B cell (primary cell): ENCODE results near the gene S100A16. TPM values are rescaled to one million over a fixed set of nuclear protein-coding genes. Genes with fewer than 3 reads are reported as not detected.
A peak's percentile ranks its signal among the peaks of the same experiment; 100 is the strongest.

Experiments
- ATAC-seq: fragments of 200-7000 bp; cut with Tn5 transposase; one replicate; pipeline ENCODE4 v1.10.0; 2021; ENCODE audit warnings: low read depth, mild to moderate bottlenecking, moderate number of reproducible peaks, moderate library complexity
- CTCF ChIA-PET: fragments of 350-600 bp; sonication (Branson Sonifier 250); formaldehyde crosslinking; loops from one replicate; lab custom pipeline; 2021; ENCODE audit warnings: antibody characterized with exemption, inconsistent platforms; lab: Charles Lee
- POLR2A ChIA-PET: fragments of 350-600 bp; sonication (Branson Sonifier 250); formaldehyde crosslinking; loops from one replicate; lab custom pipeline; 2021; ENCODE audit warnings: antibody characterized with exemption; lab: Charles Lee
- DNase-seq: peaks from one replicate; pipeline ENCODE4 v3.0.0; 2013
- H2AFZ ChIP-seq: 2 replicates; pipeline ENCODE4 v1.6.1; 2012; ENCODE audit warnings: mild to moderate bottlenecking, low read depth, low read length; ENCODE audit not compliant: insufficient read depth, poor library complexity, severe bottlenecking
- H3K27ac ChIP-seq, 2 donors: 1 replicate in 1 of 2; 2 replicates in 1 of 2; pipeline ENCODE4 v1.5.1; 2012 to 2013; ENCODE audit warnings: low read length in 2 of 2, mild to moderate bottlenecking in 2 of 2, moderate library complexity in 1 of 2
- H3K27me3 ChIP-seq, 4 experiments: fragments of 200-600 bp in 1 of 4; sonication (generic) in 1 of 4; replicated peaks in 1 of 4; 1 replicate in 2 of 4; 2 replicates in 2 of 4; pipeline versions ENCODE4 v1.6.1 to v1.7.0; 2013 to 2016; ENCODE audit warnings: low read length in 3 of 4, mild to moderate bottlenecking in 2 of 4, mixed read lengths in 1 of 4, moderate library complexity in 1 of 4; ENCODE audit not compliant: insufficient read depth in 4 of 4, control insufficient read depth in 3 of 4; ENCODE audit errors: control extremely low read depth in 1 of 4
- H3K36me3 ChIP-seq, 2 experiments: replicated peaks in 1 of 2; 1 replicate in 1 of 2; 2 replicates in 1 of 2; pipeline versions ENCODE4 v1.6.1 to v1.7.1; 2013; ENCODE audit warnings: low read length in 1 of 2; ENCODE audit not compliant: insufficient read depth in 2 of 2, control insufficient read depth in 1 of 2; ENCODE audit errors: control extremely low read depth in 1 of 2, extremely low read depth in 1 of 2
- H3K4me1 ChIP-seq, 2 donors: fragments of 200-600 bp in 1 of 2; sonication (generic) in 1 of 2; 1 replicate in 1 of 2; 2 replicates in 1 of 2; pipeline versions ENCODE4 v1.5.1 to v1.6.1; 2013 to 2017; ENCODE audit warnings: low read length in 2 of 2; ENCODE audit not compliant: control insufficient read depth in 2 of 2, insufficient read depth in 2 of 2
- H3K4me2 ChIP-seq: replicated peaks from 2 replicates; pipeline ENCODE3; 2012; ENCODE audit warnings: mild to moderate bottlenecking, low read depth, low read length; ENCODE audit not compliant: poor library complexity, severe bottlenecking
- H3K4me3 ChIP-seq, 5 experiments: fragments of 200-600 bp in 1 of 5; sonication (generic) in 1 of 5; 1 replicate in 3 of 5; 2 replicates in 2 of 5; pipeline versions ENCODE4 v1.5.1 to v1.7.0; 2011 to 2016; ENCODE audit warnings: low read length in 4 of 5, mild to moderate bottlenecking in 4 of 5, low read depth in 2 of 5, control low read depth in 1 of 5, moderate library complexity in 1 of 5; ENCODE audit not compliant: insufficient read depth in 1 of 5; ENCODE audit errors: control extremely low read depth in 1 of 5, extremely low read depth in 1 of 5
- H3K79me2 ChIP-seq: fragments of 200-600 bp; sonication (generic); one replicate; pipeline ENCODE4 v1.6.0; 2016; ENCODE audit warnings: low read length; ENCODE audit not compliant: control insufficient read depth, insufficient read depth
- H3K9ac ChIP-seq: fragments of 200-600 bp; sonication (generic); 2 replicates; pipeline ENCODE4 v1.6.1; 2017; ENCODE audit warnings: mild to moderate bottlenecking, low read length, moderate library complexity
- H3K9me3 ChIP-seq, 3 donors: one replicate each; pipeline versions ENCODE4 v1.6.1 to v1.7.1; 2013; ENCODE audit warnings: low read length in 2 of 3; ENCODE audit not compliant: control insufficient read depth in 2 of 3, insufficient read depth in 1 of 3; ENCODE audit errors: control extremely low read depth in 1 of 3
- H4K20me1 ChIP-seq: 2 replicates; pipeline ENCODE4 v1.6.0; 2012; ENCODE audit warnings: mild to moderate bottlenecking, low read length; ENCODE audit not compliant: insufficient read depth, control insufficient read depth, poor library complexity, severe bottlenecking
- H3K27ac Mint-ChIP-seq: one replicate; pipeline ENCODE4 v1.8.0; 2021; ENCODE audit warnings: mixed read lengths
- H3K27me3 Mint-ChIP-seq: one replicate; pipeline ENCODE4 v1.8.0; 2021; ENCODE audit warnings: mixed read lengths
- H3K4me1 Mint-ChIP-seq: one replicate; pipeline ENCODE4 v1.8.0; 2021; ENCODE audit warnings: mixed read lengths
- H3K4me3 Mint-ChIP-seq: one replicate; pipeline ENCODE4 v1.8.0; 2021; ENCODE audit warnings: mixed read lengths
- H3K9me3 Mint-ChIP-seq: one replicate; pipeline ENCODE4 v1.8.0; 2022; ENCODE audit warnings: mixed read lengths; ENCODE audit not compliant: insufficient read depth
- CTCF ChIP-seq: fragments of 200-600 bp; IDR thresholded peaks from one replicate; pipeline ENCODE4 v1.8.0; 2022; ENCODE audit warnings: antibody characterized with exemption, mild to moderate bottlenecking
- EZH2 ChIP-seq: IDR thresholded peaks from 2 replicates; pipeline ENCODE4 v1.6.1; 2012; ENCODE audit warnings: borderline replicate concordance, low read depth, mild to moderate bottlenecking, moderate library complexity, low read length; ENCODE audit not compliant: insufficient read depth, poor library complexity, severe bottlenecking
- WGBS: methylation state at CpG from one replicate; pipeline ENCODE4 v1.1.5; 2013; ENCODE audit warnings: missing lambda C conversion rate; ENCODE audit not compliant: insufficient coverage; 5-methylcytosine and 5-hydroxymethylcytosine counted together
- intact Hi-C: fragments of 100-400 bp; cut with micrococcal nuclease; formaldehyde crosslinking; loops from one replicate; pipeline ENCODE4 v1.10.0; 2022
- polyA plus RNA-seq: library from polyadenylated mRNA; depleted of rRNA; stranded (reverse); fragments of >200 nt; gene quantifications from 2 replicates; pipeline ENCODE4 v1.2.3, GENCODE V29; 2012
- total RNA-seq, 2 donors: library from RNA; stranded (reverse); fragments of 120-200 nt in 1 of 2; gene quantifications; 1 replicate in 1 of 2; 2 replicates in 1 of 2; pipeline versions ENCODE4 v1.2.3 to v1.2.4, GENCODE V29; 2013 to 2022

The S100A16 gene
- total and polyA plus RNA-seq, 2 donors (not counting 1 experiment from before 2014, with no cell fraction given): not detected

DNA sequence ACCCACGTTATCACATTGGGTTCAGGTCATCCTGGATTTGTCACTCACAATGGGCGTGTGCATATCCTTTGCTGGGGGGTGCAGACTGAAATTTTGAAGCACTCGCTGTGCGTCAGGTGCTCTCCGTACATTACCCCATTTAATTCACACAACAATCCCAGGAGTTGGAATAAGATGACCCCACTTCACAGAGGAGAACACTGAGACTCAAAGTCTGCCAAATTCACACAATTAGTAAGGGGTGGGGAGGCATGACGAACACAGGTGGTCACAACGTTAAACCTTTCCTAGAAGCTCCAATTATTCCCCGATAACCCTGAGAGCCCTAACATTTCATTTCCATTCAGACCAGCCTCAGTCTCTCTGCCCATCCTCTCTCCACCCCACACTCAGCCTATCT is 43.5 kb downstream of the S100A16 start:
- H3K27ac ChIP-seq: no peak overlapping the region
- H3K9me3 ChIP-seq: no peaks in the 10 kb centered on the region
- POLR2A ChIA-PET: no interaction called here
- ATAC-seq (no peak), DNase-seq (no peak)
- Mint-ChIP-seq H3K4me3 (no peak overlapping the region), H3K27ac (no peak overlapping the region), H3K27me3 (peaks cover 7% of the 10 kb centered on the region), H3K4me1 (peaks cover 40% of the 10 kb centered on the region), H3K9me3 (no peaks in the 10 kb centered on the region)
- H2AFZ ChIP-seq: no peak overlapping the region
- intact Hi-C loops: no loop called here
- H3K9ac ChIP-seq: no peak overlapping the region
- peaks cover 16 to 37% of the 10 kb centered on the region in 2 donors for H3K4me1 ChIP-seq
- 91% methylated on average over 3 of the region's 8 CpGs for WGBS
- no peak overlapping the region for H3K4me2 ChIP-seq
- H3K27me3 ChIP-seq: peaks cover 0 to 2% (median 0%) of the 10 kb centered on the region in 4 experiments
- no peak for TF ChIP-seq EZH2
- no peak for TF ChIP-seq CTCF
- no peak overlapping the region for H3K4me3 ChIP-seq
- H3K79me2 ChIP-seq: no peaks in the 10 kb centered on the region
- H4K20me1 ChIP-seq: no peaks in the 10 kb centered on the region
- CTCF ChIA-PET: interaction anchor here (0.9 to 7.4 kb wide), 14 partner anchors 8 to 416 kb away, joined by 3 to 227 read pairs (median 8); partner anchors contain the start of genes CHTOP, S100A1, S100A13 and S100A4
- no peaks in the 10 kb centered on the region for H3K36me3 ChIP-seq

GRCh38 chr1:153568367-153569099 is 44.4 kb downstream of the S100A16 start:
- WGBS: 22% methylated on average over 25 of the region's 25 CpGs
- DNase-seq (peak; percentile 83), ATAC-seq (peak; percentile 39)
- no peaks in the 10 kb centered on the region for H3K9me3 ChIP-seq
- no peak overlapping the region for H3K9ac ChIP-seq
- intact Hi-C loops: loop anchor here (1.0 kb wide), 5 partner anchors 35 to 704 kb away; partner anchors contain the start of gene HAX1
- peak overlapping the region; percentile 42 for H3K27ac Mint-ChIP-seq
- H3K9me3 Mint-ChIP-seq: no peaks in the 10 kb centered on the region
- no peak overlapping the region for H3K27ac ChIP-seq
- no peak for TF ChIP-seq EZH2
- TF ChIP-seq CTCF: peak; percentile 98
- peaks cover 40% of the 10 kb centered on the region for H3K4me1 Mint-ChIP-seq
- H3K4me1 ChIP-seq: peaks cover 16 to 37% of the 10 kb centered on the region in 2 donors
- H4K20me1 ChIP-seq: no peaks in the 10 kb centered on the region
- H3K4me3 Mint-ChIP-seq: peak overlapping the region; percentile 65
- H3K27me3 Mint-ChIP-seq: peaks cover 7% of the 10 kb centered on the region
- peak overlapping the region; percentile 81 for H2AFZ ChIP-seq
- peak overlapping the region in 1 of 5 experiments; percentile 26 for H3K4me3 ChIP-seq
- H3K36me3 ChIP-seq: no peaks in the 10 kb centered on the region
- ChIA-PET CTCF (interaction anchor here (0.6 to 7.4 kb wide), 28 partner anchors 9 to 419 kb away, joined by 3 to 227 read pairs (median 4); partner anchors contain the start of genes CRTC2, S100A4, S100A5 and S100A6), POLR2A (interaction anchor here (0.6 to 1.4 kb wide), 3 partner anchors 33 to 176 kb away, joined by 4 to 7 read pairs (median 4); partner anchors contain the start of gene S100A6)
- no peaks in the 10 kb centered on the region for H3K79me2 ChIP-seq
- peak overlapping the region; percentile 62 for H3K4me2 ChIP-seq
- H3K27me3 ChIP-seq: peaks cover 0 to 2% (median 0%) of the 10 kb centered on the region in 4 experiments
